Eye (tissue), 1 donor: ENCODE measurements around the gene CD63.

Experiments used
- DNase-seq: peaks from one replicate; pipeline ENCODE4 v3.0.0-alpha.2; 2015

The CD63 gene

DNA sequence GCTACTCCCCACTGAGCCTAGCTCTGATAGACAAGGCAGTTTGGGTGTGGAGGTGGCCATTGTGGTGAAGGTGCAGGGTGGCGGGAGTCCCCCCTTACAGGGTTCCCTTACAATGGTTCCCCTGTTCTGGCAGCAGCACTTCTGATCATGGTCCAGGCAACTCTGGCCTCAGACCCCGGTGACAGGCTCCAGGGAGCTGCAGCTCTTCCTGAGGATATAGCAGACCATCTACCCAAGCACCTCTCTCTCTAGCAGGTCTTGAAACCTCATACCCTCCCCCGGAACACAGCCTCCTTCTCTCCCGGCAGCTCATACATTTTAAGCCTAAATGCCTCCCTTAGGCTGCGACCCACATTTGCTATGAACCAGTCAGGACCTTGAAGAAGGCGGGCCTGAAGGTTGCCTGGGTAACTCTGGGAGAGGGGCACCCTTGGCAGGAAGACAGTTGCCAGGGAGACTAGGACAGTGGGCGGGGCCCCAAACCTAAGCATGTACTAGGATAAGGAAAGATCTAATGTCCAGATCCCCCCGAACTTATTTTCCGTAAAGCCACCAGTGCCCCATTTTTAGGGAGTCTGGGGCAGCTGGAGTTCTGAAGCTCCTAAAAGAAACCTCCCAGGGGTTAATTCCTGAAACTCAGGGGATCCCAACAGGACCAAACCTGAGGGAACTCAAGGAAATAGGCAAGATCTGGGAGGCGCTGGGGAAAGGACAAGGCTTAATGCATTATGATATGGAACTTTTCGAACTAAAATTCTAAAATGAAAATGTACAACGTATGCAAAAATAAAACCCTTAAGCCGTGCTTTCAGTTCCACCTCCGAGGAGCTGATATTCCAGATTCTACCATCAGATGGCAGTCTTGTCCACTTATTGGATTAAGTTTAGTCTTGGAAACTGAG is 9.6 kb upstream of the CD63 start:
- peak; percentile 99 for DNase-seq

DNA sequence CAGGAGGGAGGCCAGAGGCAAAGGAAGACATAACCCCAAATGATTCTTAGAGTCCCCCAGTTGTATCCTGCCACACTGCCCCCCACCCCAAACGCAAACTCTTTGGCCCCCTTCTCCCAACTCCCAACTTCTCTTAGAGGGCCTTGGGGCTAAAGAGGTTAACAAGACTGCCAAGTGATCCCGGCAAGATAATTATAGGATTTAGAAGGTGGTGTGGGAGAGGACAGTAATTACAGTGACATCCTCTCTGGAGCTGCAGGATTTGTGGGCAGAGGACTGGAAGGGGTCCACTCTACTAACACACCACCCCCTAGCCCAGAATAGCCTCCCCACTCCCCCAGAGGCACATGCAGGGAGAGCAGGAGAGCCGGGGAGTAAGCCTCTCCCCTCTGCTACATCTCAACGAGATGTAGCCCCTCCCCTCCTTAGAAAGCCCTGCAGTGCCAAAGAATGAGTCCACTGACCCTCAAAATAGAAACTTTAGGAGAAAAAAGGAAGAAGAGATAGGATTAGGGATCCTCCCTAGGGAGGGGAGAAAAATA is 8.8 kb upstream of the CD63 start:
- no peak for DNase-seq

DNA sequence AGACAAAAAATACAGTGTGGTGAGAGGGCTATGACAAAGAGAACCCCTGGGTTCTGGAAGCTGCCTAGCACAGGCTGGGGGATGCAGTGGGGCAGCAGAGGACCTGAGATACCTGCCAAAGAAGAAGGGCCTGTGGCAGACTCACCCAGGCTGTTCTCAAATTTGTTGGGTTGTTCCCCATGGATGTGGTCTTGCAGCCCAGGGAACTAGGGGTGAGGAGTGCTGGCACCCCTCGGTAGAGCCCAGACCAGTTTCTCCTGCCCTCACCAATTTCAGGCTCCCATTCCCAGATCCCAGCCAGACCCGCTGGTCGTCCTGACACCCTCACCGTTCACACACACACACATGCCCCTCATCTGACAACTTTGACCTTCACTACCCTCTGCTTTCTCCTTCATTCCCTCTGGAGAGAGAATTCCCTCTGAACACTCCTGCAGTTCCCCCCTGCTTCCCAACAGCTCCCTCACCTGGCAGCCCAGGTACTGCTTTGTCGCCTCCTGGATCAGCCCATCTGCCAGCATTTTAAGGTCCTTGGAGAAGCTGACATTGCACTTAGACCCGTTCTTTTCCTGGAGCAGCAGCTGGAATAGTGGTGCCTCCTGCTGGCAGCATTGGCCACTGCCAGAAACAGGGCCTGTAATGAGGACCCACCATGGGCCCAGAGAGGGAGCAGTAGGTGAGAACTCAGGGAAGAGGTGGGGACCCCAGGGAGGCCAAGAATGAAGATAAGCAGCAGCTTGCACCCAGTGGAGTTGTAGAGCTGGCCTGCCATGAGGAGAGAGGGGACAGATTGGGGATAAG is 8.2 kb upstream of the CD63 start:
- peak; percentile 87 for DNase-seq

DNA sequence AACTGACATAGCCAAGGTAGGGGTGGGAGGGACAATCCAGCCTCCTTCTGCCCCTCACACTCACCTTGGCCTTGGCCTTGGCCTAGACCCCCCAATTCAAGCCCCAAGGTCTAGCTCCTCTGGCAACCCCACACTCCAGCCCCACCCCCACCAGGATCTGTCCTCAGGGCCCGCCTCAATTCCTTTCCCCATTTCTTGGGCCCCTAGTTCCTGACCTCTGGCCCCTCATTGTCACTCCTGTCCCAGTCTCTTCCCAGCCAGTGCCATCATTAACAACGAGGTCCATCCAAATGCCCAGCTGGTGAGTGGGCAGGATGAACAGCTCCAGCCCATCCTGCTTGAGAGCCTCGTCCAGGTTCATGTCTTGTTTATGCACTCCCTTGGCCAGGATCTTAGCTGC is 7.3 kb upstream of the CD63 start:
- no peak for DNase-seq

DNA sequence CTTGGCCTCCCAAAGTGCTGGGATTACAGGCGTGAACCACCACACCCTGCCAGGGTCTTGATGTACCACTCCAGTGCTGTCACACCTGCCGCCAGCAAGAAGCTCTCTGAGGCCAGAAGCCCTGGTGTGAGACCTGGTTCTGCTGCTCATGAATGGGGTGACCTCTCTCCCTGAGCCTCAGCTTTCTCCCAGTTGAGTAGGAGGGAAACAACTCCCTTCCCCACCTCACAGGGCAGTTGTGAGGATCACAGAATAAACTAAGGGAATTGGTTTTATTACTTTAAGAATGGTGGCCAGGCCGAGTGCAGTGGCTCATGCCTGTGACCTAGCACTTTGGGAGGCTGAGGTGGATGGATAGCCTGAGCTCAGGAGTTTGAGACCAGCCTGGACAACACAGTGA is 5.8 kb upstream of the CD63 start:
- DNase-seq, result no peak

DNA sequence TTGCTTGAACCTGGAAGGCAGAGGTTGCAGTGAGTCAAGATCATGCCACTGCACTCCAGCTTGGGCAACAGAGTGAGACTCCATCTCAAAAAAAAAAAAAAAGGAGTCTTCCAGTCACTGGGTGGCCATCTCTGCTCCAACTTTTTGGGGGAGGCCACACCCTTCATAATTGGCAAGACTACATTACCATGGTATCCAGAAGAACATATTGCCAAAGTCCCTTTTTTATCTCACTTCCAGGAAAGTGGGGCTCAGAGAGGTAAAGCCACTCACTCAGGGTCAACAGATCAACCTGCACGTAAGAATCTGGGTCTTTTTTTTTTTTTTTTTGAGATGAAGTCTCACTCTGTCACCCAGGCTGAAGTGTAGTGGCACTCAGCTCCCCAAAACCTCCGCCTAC is 5.0 kb upstream of the CD63 start:
- DNase-seq, result no peak

DNA sequence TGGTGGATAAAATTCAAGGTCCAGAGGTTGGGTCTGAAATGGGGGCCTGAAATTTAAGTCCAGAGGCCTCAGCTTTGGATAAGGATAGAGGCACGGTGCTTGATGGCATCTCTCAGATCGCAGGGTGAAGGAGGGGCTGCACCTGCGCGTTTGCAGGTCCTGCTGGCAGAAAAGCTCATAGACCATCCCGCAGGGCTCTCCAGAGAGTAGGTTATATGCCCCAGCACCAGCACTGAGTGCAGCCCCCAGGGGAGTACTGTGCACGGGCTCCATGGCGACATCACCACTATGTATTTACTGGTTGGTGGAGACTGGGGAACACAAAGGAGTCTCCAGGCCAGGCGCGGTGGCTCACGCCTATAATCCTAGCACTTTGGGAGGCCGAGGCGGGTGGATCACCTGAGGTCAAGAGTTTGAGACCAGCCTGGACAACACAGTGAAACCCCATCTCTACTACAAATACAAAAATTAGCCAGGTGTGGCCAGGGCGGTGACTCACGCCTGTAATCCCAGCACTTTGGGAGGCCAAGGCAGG is 4.3 kb upstream of the CD63 start:
- no peak for DNase-seq

DNA sequence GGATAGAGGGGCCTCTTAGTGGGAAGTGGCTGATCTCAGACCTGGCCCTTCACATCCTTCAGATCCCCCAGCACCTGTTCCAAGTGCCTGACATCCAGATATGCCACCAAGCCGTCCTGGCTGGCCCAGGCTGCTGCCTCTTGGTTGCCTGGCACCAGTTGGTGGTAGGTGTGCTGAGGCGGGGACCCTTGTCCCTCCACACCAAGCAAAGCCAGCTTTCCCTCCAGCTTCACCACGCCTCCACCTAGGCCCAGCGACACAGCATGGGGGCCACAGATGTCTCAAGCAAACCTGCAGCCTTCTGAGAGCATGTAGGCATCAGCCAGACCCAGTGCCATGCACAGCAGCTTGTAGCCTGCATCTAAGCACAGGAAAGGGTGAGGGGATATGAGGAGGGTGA is 3.5 kb upstream of the CD63 start:
- DNase-seq, result no peak

- peak; percentile 83 for DNase-seq
Measured at GRCh38 chr12:55729819-55730818, 1.3 kb upstream of the CD63 start.

DNA sequence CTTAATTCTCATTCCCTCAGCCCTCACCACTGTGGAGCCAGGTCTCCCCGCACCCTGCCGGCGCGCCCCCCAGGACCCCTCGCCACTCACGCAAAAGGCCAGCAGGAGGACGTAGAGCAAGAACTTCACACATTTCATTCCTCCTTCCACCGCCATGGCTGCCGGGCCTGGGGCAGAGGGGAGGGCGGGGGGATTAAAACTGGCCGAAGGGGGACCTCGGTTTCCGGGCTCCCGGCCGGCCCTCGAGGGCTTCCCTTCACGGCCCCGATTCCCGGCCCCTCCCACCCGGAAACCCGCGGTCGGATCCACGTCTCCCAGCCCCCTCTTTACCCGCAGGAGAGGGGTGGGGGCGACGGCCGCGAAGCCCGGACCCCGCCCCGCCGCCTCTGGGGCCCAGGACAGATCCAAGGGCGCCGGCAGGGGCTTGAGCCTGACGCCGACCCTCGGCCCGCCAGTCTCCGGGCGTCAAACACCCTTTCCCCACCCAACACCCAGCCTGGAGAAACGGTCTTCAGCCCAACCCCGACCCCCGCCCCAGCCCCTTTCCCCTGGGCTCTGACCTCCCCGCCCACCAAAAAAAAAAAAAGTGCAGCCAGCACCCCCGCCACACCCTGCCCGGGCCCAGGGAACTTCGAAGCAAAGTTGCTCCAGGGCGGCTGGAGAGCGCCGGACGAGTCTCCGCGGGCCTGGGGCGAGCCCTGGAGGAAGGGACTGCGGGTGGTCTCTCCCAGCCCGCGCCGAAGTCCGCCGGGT is 447 bp downstream of the CD63 start:
- DNase-seq, result peak; percentile 87

GRCh38 chr12:55727643-55728185 is 1.1 kb downstream of the CD63 start:
- DNase-seq, result no peak

DNA sequence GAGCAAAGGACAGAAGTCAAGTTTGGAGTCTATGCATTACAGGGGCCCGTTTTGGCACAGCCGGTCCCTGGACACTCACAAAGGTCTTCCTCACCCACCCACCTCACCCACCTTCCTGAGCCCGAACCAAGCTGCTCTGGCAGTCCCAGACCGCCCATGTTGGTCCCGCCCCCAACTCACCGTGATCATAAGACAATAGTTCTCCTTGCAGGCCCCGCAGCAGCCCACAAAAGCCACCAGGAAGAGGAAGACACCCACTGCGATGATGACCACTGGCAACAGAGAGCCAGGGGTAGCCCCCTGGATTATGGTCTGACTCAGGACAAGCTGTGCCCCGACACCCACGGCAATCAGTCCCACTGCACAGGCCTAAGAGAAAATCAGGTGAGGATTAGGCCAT is 1.8 kb downstream of the CD63 start:
- DNase-seq, result no peak

DNA sequence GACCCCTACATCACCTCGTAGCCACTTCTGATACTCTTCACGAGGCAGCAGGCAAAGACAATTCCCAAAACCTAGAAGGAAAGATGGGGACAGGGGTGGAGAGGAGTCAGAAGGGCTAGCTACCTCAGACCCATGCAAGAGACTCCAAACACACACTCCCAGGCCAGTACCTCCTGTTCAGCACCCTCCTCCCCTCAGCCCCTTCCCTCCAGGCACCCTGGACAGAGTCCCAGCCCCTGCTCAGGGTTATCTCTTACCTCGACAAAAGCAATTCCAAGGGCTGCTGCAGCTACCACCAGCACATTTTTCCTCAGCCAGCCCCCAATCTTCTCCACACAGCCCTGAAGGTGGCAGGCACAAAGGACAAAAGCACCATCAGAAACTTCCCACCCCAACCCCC is 3.3 kb downstream of the CD63 start:
- DNase-seq, result no peak

DNA sequence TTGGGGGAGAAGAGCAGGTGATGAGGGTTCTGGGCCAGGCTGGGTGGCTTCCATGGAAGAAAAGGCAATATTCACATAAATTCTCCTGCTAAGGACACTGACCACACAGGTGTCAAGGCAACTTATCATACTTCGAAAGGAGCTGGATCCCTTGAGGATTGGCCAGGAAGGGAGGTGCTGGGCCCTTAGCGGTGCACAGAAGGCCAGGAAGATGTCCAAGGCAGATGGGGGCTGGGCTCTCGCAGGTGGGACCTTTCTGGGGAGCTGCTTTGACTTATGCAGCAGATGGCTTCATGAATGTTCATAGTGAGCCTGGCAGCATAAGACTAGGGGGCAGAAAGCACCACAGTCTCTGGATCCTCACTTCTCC is 3.9 kb downstream of the CD63 start:
- DNase-seq, result no peak

- DNase-seq, result peak; percentile 77
Measured at GRCh38 chr12:55724226-55724939, 4.4 kb downstream of the CD63 start.

DNA sequence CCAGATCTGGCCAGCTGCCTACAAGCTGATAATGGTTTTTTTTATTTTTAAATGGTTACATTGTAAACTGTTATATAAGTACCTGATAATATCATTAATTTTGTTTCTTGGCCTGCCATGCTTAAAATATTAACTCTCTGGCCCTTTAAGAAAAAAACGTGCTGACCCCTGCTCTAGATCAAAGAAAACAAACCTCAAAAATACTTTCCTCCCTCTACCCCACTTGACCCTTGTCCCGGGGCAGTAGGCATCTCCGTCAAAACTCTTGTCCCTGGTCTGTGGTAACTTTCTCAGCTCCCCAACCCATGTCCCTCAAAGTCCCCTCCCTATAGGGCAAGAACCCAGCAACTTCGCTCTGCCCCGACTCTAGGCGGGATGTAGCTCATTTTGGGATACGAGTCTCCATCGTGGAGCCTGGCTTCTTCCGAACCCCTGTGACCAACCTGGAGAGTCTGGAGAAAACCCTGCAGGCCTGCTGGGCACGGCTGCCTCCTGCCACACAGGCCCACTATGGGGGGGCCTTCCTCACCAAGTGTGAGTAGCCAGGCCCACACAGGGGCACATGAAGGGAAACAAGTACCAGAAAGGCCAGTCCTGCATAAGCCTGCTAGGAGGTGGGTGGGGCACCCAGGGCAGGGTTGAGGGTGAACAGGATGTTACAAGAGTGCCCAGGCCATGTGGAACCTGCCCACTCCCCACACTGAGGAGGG is 5.1 kb downstream of the CD63 start:
- DNase-seq, result no peak

DNA sequence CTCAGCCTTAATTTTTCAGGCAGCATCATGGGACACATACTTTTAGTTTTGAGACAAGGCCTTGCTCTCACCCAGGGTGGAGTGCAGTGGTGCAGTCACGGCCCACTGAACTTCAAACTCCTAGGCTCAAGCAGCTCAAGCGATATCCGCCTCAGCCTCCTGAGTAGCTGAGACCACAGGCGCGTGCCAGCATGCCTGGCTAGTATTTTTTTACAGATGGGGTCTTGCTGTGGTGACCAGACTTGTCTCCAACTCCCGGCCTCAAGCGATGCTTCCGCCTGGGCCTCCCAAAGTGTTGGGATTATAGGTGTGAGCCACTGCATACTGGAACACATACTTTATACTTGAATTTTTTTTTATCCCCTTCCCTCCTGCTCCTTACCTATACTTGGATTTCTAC is 5.9 kb downstream of the CD63 start:
- no peak for DNase-seq

GRCh38 chr12:55721601-55722213 is 7.1 kb downstream of the CD63 start:
- no peak for DNase-seq

- DNase-seq, result peak; percentile 39
Measured at GRCh38 chr12:55720894-55721444, 7.8 kb downstream of the CD63 start.
